ENCODE results near the gene ZMPSTE24. TPM values are rescaled to one million over a fixed set of nuclear protein-coding genes. Genes with fewer than 3 reads are reported as not detected.

Gene ZMPSTE24
- total RNA-seq, 1 donor from 2014 or later: 40.4 TPM

GRCh38 chr1:40299366-40300248 is 41.6 kb downstream of the ZMPSTE24 start:
- TF ChIP-seq, protein P1, sequence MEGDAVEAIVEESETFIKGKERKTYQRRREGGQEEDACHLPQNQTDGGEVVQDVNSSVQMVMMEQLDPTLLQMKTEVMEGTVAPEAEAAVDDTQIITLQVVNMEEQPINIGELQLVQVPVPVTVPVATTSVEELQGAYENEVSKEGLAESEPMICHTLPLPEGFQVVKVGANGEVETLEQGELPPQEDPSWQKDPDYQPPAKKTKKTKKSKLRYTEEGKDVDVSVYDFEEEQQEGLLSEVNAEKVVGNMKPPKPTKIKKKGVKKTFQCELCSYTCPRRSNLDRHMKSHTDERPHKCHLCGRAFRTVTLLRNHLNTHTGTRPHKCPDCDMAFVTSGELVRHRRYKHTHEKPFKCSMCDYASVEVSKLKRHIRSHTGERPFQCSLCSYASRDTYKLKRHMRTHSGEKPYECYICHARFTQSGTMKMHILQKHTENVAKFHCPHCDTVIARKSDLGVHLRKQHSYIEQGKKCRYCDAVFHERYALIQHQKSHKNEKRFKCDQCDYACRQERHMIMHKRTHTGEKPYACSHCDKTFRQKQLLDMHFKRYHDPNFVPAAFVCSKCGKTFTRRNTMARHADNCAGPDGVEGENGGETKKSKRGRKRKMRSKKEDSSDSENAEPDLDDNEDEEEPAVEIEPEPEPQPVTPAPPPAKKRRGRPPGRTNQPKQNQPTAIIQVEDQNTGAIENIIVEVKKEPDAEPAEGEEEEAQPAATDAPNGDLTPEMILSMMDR (IDR thresholded peaks at IDR 0.05; ENCODE audit: unreplicated experiment): no peak
- no peak overlapping the region for H3K27ac Mint-ChIP-seq
- no peaks in the 10 kb centered on the region for H3K4me1 Mint-ChIP-seq (ENCODE audit: low read depth)
- no peaks in the 10 kb centered on the region for H3K27me3 Mint-ChIP-seq
- H3K36me3 Mint-ChIP-seq (ENCODE audit: insufficient read depth): no peaks in the 10 kb centered on the region
- DNase-seq (ENCODE audit: low spot score, unreplicated experiment): no peak
- H3K9me3 Mint-ChIP-seq (ENCODE audit: low read depth): no peaks in the 10 kb centered on the region
- no peak overlapping the region for H3K4me3 Mint-ChIP-seq (ENCODE audit: low read depth)

- Mint-ChIP-seq H3K27ac (no peak overlapping the region), H3K36me3 (ENCODE audit: insufficient read depth) (no peaks in the 10 kb centered on the region), H3K4me3 (ENCODE audit: low read depth) (no peak overlapping the region), H3K27me3 (no peaks in the 10 kb centered on the region), H3K4me1 (ENCODE audit: low read depth) (no peaks in the 10 kb centered on the region), H3K9me3 (ENCODE audit: low read depth) (no peaks in the 10 kb centered on the region)
- no peak for DNase-seq (ENCODE audit: low spot score, unreplicated experiment)
- TF ChIP-seq, protein P1 (IDR thresholded peaks at IDR 0.05; ENCODE audit: unreplicated experiment): no peak
Observed at GRCh38 chr1:40300249-40300567, 42.2 kb downstream of the ZMPSTE24 start.

GRCh38 chr1:40300651-40301050 is 42.6 kb downstream of the ZMPSTE24 start:
- DNase-seq (ENCODE audit: low spot score, unreplicated experiment): no peak
- H3K4me1 Mint-ChIP-seq (ENCODE audit: low read depth): no peaks in the 10 kb centered on the region
- TF ChIP-seq, protein P1 (IDR thresholded peaks at IDR 0.05; ENCODE audit: unreplicated experiment): no peak

GRCh38 chr1:40301066-40301465 is 43.0 kb downstream of the ZMPSTE24 start:
- no peak for DNase-seq (ENCODE audit: low spot score, unreplicated experiment)
- Mint-ChIP-seq H3K36me3 (ENCODE audit: insufficient read depth) (no peaks in the 10 kb centered on the region), H3K9me3 (ENCODE audit: low read depth) (no peaks in the 10 kb centered on the region), H3K4me1 (ENCODE audit: low read depth) (no peaks in the 10 kb centered on the region), H3K4me3 (ENCODE audit: low read depth) (no peak overlapping the region), H3K27ac (no peak overlapping the region), H3K27me3 (no peaks in the 10 kb centered on the region)
- TF ChIP-seq, protein P1 (IDR thresholded peaks at IDR 0.05; ENCODE audit: unreplicated experiment): no peak

More at GRCh38 chr1:40300651-40301050, 42.6 kb downstream of the ZMPSTE24 start:
- no peak overlapping the region for H3K4me3 Mint-ChIP-seq (ENCODE audit: low read depth)
- no peaks in the 10 kb centered on the region for H3K9me3 Mint-ChIP-seq (ENCODE audit: low read depth)
- H3K36me3 Mint-ChIP-seq (ENCODE audit: insufficient read depth): no peaks in the 10 kb centered on the region
- no peak overlapping the region for H3K27ac Mint-ChIP-seq
- no peaks in the 10 kb centered on the region for H3K27me3 Mint-ChIP-seq

DNA sequence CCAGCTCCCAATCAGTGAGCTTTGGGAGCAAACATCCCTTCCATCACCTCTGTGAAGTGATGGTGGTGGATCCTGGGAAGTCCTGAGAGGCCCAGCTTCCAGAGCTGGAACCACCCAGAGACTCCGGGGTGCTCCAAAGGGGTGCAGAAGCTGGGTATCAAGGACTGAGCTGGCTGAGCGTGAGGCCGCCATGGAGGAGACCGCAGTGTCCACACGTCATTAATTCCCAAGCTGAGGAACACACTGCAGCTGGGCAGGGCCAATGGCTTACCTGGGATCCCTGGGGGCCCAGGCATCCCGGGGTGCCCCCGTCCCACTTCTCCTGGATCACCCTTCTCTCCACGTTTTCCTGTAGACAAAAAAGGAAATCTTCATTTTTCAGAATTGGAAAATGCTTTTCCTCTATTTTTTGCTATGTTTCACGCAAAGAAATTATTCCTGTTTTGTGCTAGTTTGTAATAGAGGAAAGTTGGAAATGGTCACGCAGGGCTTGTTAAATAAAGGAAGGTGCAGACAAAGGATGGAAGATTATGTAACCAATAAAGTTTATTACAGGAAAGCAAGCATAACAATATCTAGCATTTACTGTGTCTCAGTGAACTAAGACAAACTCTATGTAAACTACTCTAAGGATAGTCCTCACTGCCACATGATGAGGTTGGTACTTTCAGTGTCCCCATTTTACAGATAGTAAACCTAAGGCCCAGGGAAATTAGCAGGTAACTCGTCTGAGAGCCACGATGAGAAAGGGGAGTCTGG is 43.7 kb downstream of the ZMPSTE24 start:
- Mint-ChIP-seq H3K36me3 (ENCODE audit: insufficient read depth) (peaks cover 1% of the 10 kb centered on the region), H3K4me3 (ENCODE audit: low read depth) (no peak overlapping the region), H3K27me3 (no peaks in the 10 kb centered on the region), H3K9me3 (ENCODE audit: low read depth) (no peaks in the 10 kb centered on the region), H3K27ac (no peak overlapping the region), H3K4me1 (ENCODE audit: low read depth) (peaks cover 4% of the 10 kb centered on the region)
- TF ChIP-seq, protein P1 (IDR thresholded peaks at IDR 0.05; ENCODE audit: unreplicated experiment): no peak
- DNase-seq (ENCODE audit: low spot score, unreplicated experiment): no peak
